Keratinocyte (primary cell): ENCODE data around the gene GID4.

Source experiments
- EZH2 ChIP-seq: IDR thresholded peaks from one replicate; pipeline ENCODE4 v1.6.1; 2012; ENCODE audit warnings: inconsistent platforms, mild to moderate bottlenecking, low read length, moderate library complexity
- TF ChIP-seq, protein P1 (sequence below), 3 experiments: IDR thresholded peaks in 1 of 3; conservative IDR thresholded peaks in 1 of 3; optimal IDR thresholded peaks in 1 of 3; 2 replicates in 2 of 3; 3 replicates in 1 of 3; pipeline versions ENCODE3 to v1.5.1; 2011; ENCODE audit warnings: low read length in 3 of 3, mild to moderate bottlenecking in 3 of 3, moderate library complexity in 2 of 3, control low read depth in 1 of 3, inconsistent platforms in 1 of 3; ENCODE audit not compliant: insufficient read depth in 2 of 3; ENCODE audit errors: extremely low read depth in 1 of 3

GRCh38 chr17:18087610-18088491, 48.6 kb downstream of the GID4 start, which contains the start of gene DRG2:
- TF ChIP-seq, protein P1, sequence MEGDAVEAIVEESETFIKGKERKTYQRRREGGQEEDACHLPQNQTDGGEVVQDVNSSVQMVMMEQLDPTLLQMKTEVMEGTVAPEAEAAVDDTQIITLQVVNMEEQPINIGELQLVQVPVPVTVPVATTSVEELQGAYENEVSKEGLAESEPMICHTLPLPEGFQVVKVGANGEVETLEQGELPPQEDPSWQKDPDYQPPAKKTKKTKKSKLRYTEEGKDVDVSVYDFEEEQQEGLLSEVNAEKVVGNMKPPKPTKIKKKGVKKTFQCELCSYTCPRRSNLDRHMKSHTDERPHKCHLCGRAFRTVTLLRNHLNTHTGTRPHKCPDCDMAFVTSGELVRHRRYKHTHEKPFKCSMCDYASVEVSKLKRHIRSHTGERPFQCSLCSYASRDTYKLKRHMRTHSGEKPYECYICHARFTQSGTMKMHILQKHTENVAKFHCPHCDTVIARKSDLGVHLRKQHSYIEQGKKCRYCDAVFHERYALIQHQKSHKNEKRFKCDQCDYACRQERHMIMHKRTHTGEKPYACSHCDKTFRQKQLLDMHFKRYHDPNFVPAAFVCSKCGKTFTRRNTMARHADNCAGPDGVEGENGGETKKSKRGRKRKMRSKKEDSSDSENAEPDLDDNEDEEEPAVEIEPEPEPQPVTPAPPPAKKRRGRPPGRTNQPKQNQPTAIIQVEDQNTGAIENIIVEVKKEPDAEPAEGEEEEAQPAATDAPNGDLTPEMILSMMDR (optimal IDR thresholded peaks at IDR 0.05 in 1 of 3, IDR thresholded peaks at IDR 0.05 in 1 of 3, conservative IDR thresholded peaks at IDR 0.05 in 1 of 3; ENCODE audit: extremely low read depth in 1 of 3, insufficient read depth in 2 of 3, low read length in 3 of 3), result peak in 2 of 3 experiments; percentile 14 to 40
- no peak for TF ChIP-seq EZH2
